Parathyroid adenoma (tissue), 2 donors: ENCODE data around the gene PGBD5.

ENCODE experiments used
- H2AFZ ChIP-seq: fragments of 300-600 bp; sonication (generic); one replicate; pipeline ENCODE4 v1.7.0; 2017; ENCODE audit warnings: antibody characterized with exemption, mild to moderate bottlenecking
- H3K27ac ChIP-seq: fragments of 300-600 bp; sonication (generic); one replicate; pipeline ENCODE4 v1.7.0; 2017
- H3K27me3 ChIP-seq: fragments of 300-600 bp; sonication (generic); one replicate; pipeline ENCODE4 v1.7.0; 2017; ENCODE audit warnings: low read length; ENCODE audit not compliant: control insufficient read depth, insufficient read depth
- H3K36me3 ChIP-seq: fragments of 300-600 bp; sonication (generic); one replicate; pipeline ENCODE4 v1.7.0; 2017; ENCODE audit warnings: low read length; ENCODE audit not compliant: control insufficient read depth, insufficient read depth
- H3K4me1 ChIP-seq: fragments of 300-600 bp; sonication (generic); one replicate; pipeline ENCODE4 v1.7.0; 2017; ENCODE audit warnings: control low read depth
- H3K4me2 ChIP-seq: fragments of 300-600 bp; sonication (generic); one replicate; pipeline ENCODE4 v1.7.0; 2017; ENCODE audit warnings: low read length
- H3K4me3 ChIP-seq: fragments of 300-600 bp; sonication (generic); one replicate; pipeline ENCODE4 v1.7.0; 2017; ENCODE audit warnings: low read depth, low read length
- H3K79me2 ChIP-seq: fragments of 300-600 bp; sonication (generic); one replicate; pipeline ENCODE4 v1.7.0; 2017; ENCODE audit warnings: control low read depth
- H3K9ac ChIP-seq: fragments of 300-600 bp; sonication (generic); one replicate; pipeline ENCODE4 v1.7.0; 2017; ENCODE audit warnings: mild to moderate bottlenecking
- H3K9me3 ChIP-seq: fragments of 300-600 bp; sonication (generic); one replicate; pipeline ENCODE4 v1.7.0; 2017; ENCODE audit warnings: low read length; ENCODE audit not compliant: control insufficient read depth
- TF ChIP-seq, protein P1 (sequence below): fragments of 300-600 bp; sonication (generic); IDR thresholded peaks from one replicate; pipeline ENCODE4 v1.7.0; 2017; ENCODE audit warnings: antibody characterized with exemption, mild to moderate bottlenecking
- donor health status: primary hyperparathyroidism.

PGBD5 gene

DNA sequence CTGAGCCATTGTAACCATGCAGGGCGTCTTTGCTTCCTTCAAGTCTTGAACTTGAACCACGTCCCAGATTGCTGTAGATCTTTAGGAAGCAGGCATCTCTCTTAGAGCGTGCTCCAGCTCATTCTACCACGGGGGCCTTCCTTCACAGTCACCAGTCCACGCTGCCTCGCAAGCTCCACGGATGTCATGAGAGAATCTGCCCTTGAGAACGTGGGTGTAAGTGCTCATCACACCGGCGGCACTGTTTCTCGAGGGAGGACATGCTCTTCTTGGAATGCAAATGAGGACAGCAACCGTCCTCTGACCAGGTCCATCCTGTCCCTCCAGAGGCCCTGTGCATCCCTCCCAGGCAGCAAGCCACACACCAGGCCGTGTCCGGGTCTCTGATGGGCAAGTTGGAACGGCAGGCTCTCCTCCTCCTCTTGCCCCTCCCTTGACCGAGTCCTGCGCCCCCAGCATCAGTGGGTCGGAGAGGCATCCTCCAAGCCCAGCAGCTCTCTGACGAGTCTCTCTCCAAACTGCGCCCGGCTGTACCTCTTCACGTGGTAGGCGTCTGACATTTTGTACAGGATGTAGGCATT is 103.1 kb downstream of the PGBD5 start:
- H3K4me1 ChIP-seq = peaks cover 14% of the 10 kb centered on the region
- no peaks in the 10 kb centered on the region for H3K79me2 ChIP-seq
- H3K9me3 ChIP-seq = no peaks in the 10 kb centered on the region
- H3K36me3 ChIP-seq = no peaks in the 10 kb centered on the region
- H3K27ac ChIP-seq = no peak overlapping the region
- H2AFZ ChIP-seq = no peak overlapping the region
- no peak overlapping the region for H3K9ac ChIP-seq
- TF ChIP-seq, protein P1, sequence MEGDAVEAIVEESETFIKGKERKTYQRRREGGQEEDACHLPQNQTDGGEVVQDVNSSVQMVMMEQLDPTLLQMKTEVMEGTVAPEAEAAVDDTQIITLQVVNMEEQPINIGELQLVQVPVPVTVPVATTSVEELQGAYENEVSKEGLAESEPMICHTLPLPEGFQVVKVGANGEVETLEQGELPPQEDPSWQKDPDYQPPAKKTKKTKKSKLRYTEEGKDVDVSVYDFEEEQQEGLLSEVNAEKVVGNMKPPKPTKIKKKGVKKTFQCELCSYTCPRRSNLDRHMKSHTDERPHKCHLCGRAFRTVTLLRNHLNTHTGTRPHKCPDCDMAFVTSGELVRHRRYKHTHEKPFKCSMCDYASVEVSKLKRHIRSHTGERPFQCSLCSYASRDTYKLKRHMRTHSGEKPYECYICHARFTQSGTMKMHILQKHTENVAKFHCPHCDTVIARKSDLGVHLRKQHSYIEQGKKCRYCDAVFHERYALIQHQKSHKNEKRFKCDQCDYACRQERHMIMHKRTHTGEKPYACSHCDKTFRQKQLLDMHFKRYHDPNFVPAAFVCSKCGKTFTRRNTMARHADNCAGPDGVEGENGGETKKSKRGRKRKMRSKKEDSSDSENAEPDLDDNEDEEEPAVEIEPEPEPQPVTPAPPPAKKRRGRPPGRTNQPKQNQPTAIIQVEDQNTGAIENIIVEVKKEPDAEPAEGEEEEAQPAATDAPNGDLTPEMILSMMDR = no peak
- H3K27me3 ChIP-seq = no peaks in the 10 kb centered on the region
- H3K4me3 ChIP-seq = no peak overlapping the region
- H3K4me2 ChIP-seq = no peak overlapping the region

DNA sequence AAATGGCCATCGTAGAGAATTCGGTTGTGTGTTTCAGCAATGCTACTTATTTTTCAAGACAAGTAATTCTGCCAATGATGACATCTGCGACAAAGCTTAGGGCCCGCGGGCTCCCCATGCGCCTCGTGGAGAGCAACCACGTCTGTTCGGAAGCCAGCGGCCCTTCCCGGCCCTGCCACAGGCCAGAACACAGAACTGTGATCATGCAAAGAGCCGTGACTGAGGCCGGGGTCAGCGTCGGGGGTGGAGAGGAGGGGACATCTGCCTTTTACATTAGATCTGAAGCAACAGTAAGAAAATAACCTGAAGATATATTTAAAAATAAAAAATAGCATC is 103.7 kb downstream of the PGBD5 start:
- Histone ChIP-seq H2AFZ (no peak overlapping the region), H3K9me3 (no peaks in the 10 kb centered on the region), H3K27ac (no peak overlapping the region), H3K9ac (no peak overlapping the region), H3K27me3 (no peaks in the 10 kb centered on the region), H3K4me2 (no peak overlapping the region), H3K4me1 (peaks cover 15% of the 10 kb centered on the region), H3K79me2 (no peaks in the 10 kb centered on the region), H3K36me3 (no peaks in the 10 kb centered on the region), H3K4me3 (no peak overlapping the region)
- TF ChIP-seq, protein P1 = no peak

DNA sequence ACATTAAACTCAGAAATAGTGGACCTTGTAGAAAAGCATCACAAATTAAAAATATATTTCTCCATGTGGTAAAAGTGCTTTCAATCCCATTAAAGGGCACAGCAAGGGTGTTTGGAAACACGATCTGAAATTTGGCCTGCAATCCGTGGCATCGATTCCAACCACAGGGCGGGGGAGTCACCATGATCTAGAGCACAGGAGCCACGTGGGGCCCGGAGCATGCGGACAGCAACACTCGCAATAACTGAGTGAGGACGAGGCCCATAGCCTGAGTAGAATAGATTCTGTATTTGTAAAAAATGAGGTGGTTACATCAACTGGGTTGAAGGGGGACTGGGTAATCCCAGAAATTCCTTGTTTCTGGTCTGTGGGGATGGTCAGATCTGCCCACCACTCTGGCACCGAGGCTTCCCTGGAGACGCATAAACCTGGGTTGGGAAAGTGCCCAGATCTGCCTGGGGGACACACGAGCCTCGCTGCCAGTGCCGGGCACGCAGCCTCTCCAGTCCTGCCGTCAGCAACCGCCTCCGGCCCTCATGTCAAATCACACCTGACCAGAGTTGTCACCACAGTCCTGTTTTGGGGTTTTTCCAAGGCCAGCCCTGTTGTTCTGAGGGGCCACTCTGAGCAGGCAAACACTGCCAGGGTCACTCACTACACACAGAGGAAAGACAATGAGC is 104.3 kb downstream of the PGBD5 start:
- Histone ChIP-seq H3K4me1 (peaks cover 10% of the 10 kb centered on the region), H2AFZ (no peak overlapping the region), H3K4me2 (no peak overlapping the region), H3K4me3 (no peak overlapping the region), H3K36me3 (no peaks in the 10 kb centered on the region), H3K9ac (no peak overlapping the region), H3K27me3 (no peaks in the 10 kb centered on the region), H3K9me3 (no peaks in the 10 kb centered on the region), H3K27ac (no peak overlapping the region), H3K79me2 (no peaks in the 10 kb centered on the region)
- TF ChIP-seq, protein P1 = no peak

DNA sequence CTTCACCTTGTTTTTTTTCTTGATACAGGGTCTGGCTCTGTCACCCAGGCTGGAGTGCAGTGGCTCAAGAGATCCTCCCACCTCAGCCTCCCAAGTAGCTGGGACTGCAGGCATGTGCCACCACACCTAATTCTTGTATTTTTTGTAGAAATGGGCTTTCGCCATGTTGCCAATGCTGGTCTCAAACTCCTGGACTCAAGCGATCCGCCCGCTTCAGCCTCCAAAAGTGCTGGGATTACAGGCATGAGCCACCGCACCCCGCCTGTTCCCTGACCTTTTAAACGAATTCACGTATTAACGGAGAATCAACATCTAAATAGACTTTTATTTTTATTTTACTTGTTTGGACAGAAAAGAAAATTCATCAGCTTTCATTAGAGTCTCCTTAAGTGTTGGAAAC is 104.8 kb downstream of the PGBD5 start:
- H3K4me3 ChIP-seq = no peak overlapping the region
- H3K9ac ChIP-seq = no peak overlapping the region
- H3K27me3 ChIP-seq = no peaks in the 10 kb centered on the region
- no peak overlapping the region for H2AFZ ChIP-seq
- peaks cover 8% of the 10 kb centered on the region for H3K4me1 ChIP-seq
- no peaks in the 10 kb centered on the region for H3K9me3 ChIP-seq
- TF ChIP-seq, protein P1 = no peak
- no peaks in the 10 kb centered on the region for H3K36me3 ChIP-seq
- no peaks in the 10 kb centered on the region for H3K79me2 ChIP-seq
- H3K27ac ChIP-seq = no peak overlapping the region
- no peak overlapping the region for H3K4me2 ChIP-seq

DNA sequence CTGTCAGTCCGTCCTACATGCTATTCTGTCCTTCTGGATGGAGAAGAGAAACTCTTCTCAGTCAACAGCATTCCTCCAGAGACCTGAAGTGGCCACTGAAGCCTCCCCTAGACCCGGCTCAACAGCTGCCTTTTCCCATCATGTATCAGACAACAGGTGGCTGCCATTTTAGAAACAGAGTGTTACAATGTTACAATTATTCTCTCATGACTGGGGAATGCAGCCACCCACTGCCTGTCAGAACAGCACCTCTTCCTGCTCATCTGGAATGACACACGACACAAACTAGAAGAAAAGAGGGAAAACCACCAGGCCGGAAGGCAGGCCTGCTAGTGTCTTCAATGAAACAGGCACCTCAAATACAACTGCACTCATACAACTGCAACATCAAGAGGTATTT is 105.3 kb downstream of the PGBD5 start:
- TF ChIP-seq, protein P1 = no peak
- Histone ChIP-seq H3K4me2 (no peak overlapping the region), H3K27ac (no peak overlapping the region), H3K9me3 (no peaks in the 10 kb centered on the region), H3K79me2 (no peaks in the 10 kb centered on the region), H3K36me3 (no peaks in the 10 kb centered on the region), H3K4me1 (peaks cover 8% of the 10 kb centered on the region), H3K4me3 (no peak overlapping the region), H3K9ac (no peak overlapping the region), H3K27me3 (no peaks in the 10 kb centered on the region), H2AFZ (no peak overlapping the region)
